Activated CD4-positive, alpha-beta T cell treated with anti-CD3 and anti-CD28 coated beads, Interleukin-2, amount 50 U/mL, for 24 hours (primary cell): ENCODE measurements around the gene FERD3L.

Experiments used
- DNase-seq, 2 donors: peaks; one replicate each; pipeline ENCODE4 v3.0.0-alpha.2; 2020; ENCODE audit warnings: low read depth in 1 of 2, low spot score in 1 of 2

The FERD3L gene

GRCh38 chr7:19101472-19101871, 43.7 kb downstream of the FERD3L start:
- no peak for DNase-seq

GRCh38 chr7:19099924-19100323, 45.3 kb downstream of the FERD3L start:
- DNase-seq, result no peak

GRCh38 chr7:19099194-19099593, 46.0 kb downstream of the FERD3L start:
- no peak for DNase-seq

- no peak for DNase-seq
These were observed 46.7 kb downstream of the FERD3L start for GRCh38 chr7:19098510-19098909.

- DNase-seq, result no peak
These were observed 47.8 kb downstream of the FERD3L start for GRCh38 chr7:19097165-19098055.

GRCh38 chr7:19095353-19095860, 49.8 kb downstream of the FERD3L start:
- no peak for DNase-seq
